SKM-1 treated with dmso at 0.1 percent for 144 hours (cell line): ENCODE data around the gene PSMB10.
"Not testable (repeated sequence)": the region's sequence is repeated elsewhere in the genome, so short reads cannot be mapped to it uniquely, and the experiment has no call there.

Experiments
- DNase-seq: peaks from one replicate; lab custom pipeline; 2025; ENCODE audit not compliant: unreplicated experiment; lab: John Stamatoyannopoulos, UW

The PSMB10 gene

DNA sequence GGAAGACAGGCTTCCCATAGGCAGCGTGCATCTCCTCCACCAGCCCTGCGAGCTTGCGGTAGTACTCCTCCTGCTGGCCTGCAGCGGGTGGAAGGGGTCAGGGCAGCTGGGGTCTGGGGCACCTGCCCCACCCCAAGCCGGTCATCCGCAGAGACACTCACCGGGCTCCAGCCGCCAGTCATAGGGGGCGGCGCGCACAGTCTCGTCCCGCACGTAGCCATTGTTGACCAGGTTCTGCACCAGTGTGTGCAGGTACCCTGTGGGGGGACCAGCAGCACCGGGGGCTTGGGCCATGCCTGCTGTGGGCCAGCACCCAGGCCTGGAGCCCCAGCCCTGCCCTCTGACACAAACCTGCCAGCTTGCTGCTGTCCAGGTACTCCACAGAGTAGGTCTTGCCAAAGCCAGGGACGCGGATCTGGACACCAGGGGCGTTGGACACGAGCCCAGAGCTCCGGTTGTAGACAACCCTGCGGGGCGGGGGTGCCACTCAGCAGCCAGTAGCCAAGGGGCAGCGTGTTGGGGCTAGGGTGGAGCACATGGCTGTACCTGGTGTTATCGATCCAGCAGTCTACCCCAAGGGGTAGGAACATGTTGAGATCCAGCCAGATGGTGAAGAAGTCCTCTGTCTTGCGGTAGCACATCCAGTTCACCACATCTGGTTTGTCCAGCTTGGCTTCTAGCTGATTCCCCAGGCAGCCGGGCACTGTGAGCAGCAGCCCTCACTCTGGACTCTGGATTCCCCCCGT lies 6.0 kb upstream of the PSMB10 start:
- no peak for DNase-seq

DNA sequence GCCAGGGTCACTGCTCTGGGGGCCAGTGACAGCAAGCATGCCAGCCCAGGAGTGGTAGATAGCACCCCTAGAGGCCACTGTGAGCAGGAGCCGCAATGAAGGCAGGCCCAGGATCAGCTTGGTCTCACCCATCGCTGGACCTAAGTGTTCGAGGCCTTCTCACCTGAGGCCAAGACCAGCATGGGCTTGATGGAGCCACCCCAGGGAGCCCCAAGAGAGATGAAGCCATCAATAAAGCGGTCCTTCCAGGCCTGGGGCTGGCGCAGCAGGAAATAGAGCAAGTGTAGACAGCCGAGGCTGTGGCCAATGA lies 5.5 kb upstream of the PSMB10 start:
- DNase-seq, result peak; percentile 41

DNA sequence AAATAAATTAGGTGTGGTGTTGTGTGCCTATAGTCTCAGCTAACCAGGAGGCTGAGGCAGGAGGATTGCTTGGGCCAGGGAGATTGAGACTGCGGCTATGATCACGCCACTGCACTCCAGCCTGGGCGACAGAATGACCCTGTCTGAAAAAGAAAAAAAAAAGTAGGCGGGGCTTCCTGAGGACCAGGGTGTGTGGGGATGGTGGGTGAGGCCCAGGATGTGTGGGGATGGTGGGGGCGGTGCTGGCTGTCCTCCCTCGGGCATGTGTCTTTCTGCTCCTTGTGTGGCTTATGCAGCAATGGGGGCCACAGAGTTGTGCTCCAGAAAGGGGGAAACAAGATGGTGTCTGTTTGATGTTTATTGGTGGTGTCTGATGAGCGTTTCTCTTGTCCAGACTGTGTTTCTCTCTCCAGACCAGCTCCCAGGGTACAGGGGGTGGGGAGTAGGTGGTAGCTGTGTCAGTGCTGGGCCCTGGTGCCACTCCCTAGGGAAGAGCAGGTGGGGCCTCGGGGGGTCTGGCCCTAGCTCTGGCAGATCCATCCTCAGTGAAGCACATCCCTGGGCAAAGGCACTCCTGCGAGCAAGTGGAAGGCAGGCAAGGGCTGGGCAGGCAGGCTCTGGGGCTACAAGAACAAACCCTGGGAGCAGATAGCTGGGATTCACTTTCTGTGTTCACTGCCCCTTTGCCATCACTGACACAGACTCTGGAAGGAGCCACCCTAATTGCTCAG lies 5.0 kb upstream of the PSMB10 start:
- no peak for DNase-seq

DNA sequence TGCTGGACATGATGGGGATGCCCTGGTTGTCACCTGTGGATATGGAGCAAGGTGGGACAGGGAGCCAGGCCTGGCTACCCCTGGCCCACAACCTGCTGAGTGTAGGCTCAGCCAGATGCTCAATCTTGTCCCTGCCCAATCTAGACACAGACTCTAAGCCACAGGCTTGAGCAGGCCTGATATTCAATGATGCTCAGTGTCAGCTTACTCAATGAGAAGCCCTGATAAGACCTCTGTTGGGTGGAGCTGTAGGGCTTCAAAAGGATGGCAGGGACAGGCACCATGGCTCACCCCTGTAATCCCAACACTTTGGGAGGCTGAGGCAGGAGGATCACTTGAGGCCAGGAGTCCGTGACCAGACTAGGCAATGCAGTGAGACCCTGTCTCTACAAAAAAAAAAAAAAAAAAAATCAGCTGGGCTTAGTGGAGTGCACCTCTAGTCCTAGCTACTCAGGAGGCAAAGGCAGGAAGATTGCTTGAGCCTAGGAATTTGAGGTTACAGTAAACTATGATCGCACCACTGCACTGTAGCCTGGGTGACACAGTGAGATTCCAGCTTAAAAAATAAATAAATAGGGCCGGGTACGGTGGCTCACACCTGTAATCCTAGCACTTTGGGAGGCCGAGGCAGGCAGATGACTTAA lies 3.9 kb upstream of the PSMB10 start:
- no peak for DNase-seq

DNA sequence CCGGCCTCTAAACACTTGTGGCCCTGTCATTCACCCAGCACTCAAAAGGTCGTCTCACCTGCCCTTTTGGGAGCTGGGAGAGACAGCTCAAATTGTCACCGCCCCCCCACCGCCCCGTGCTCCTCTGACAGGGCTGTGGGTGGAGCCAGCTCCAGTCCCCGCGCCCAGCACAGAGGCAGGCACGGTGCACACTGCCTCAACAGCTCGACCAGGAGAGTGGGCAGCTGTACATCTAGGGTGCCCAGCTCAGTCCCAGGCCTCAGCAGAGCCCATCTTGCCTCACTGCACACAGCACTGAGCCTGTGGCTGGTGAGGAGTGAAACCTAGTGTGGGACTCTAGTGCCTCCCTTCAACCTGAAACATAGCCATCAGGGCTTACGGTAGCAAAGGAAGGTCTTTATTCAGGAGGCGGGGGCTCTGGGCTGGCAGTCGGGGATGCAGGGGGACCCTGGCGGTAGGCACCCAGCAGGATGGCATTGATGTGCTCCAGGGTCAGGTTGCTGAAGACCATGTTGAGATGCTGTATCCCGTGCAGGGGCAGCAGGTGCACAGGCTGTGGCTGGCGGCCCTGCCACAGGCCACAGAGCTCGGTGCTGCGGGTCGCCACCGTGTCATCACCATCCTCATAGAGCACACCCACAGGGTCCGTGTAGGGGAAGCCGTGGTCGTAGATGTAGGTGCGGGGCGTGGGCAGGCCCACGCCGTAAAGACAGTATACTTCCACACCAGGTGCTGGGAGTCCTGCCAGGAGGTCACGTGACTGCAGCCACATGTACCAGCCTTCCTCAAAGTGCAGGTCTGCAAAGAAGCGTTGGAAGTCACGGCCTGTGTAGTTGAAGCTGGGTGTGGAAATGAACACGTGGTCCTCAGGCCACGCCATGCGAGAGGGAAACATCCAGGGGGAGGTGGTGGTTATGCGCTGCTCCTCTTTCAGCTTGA lies 3.1 kb upstream of the PSMB10 start:
- no peak for DNase-seq

DNA sequence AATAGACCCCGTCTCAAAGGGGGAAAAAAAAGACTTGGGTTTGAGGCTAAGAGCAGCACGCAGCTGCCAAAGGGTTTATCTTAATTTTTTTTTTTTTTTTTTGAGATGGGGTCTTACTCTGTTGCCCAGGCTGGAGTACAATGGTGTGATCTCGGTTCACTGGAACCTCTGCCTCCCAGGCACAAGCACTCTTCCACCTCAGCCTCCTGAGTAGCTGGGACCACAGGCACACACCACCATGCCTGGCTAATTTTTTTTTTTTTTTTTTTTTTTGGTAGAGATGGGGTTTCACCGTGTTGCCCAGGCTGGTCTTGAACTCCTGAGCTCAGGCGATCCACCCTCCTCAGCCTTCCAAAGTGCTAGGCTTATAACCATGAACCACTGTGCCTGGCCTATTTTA lies 1.1 kb upstream of the PSMB10 start:
- DNase-seq, result not testable (repeated sequence)

DNA sequence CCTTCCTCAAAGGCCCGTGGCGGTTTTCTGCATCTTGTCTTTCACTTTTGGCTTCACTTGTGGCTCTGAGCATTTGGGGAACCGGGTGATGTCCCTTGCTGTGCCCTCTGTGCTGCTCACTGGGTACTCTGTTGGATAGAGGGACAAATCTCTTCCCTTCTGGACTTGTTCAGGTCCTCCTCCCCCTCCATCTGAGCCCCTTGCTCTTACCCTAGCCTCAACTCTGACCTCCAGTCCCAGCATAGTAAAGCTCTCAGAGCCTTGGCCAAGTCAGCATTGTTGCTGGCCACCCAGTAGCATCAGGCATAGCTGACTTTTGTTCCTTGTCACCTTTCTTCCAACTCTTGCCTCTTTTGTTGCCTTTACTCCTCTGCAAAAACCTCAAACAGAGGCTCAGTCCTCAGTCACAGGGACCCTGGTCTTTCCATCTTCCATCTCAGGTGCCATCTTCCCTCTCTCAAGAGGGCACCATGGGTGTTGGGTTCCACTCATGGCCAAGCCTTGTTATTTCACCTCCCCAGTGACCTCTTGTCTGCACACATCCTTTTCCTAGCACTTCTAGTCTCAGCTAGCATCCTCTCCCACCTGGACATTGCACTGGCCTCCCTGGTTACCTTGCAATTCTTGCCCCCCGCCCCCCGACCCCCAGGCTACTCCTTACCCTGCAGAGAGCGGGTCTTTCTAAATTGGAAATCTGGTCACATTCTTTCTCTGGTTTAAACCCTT lies 393 bp upstream of the PSMB10 start:
- peak; percentile 93 for DNase-seq

DNA sequence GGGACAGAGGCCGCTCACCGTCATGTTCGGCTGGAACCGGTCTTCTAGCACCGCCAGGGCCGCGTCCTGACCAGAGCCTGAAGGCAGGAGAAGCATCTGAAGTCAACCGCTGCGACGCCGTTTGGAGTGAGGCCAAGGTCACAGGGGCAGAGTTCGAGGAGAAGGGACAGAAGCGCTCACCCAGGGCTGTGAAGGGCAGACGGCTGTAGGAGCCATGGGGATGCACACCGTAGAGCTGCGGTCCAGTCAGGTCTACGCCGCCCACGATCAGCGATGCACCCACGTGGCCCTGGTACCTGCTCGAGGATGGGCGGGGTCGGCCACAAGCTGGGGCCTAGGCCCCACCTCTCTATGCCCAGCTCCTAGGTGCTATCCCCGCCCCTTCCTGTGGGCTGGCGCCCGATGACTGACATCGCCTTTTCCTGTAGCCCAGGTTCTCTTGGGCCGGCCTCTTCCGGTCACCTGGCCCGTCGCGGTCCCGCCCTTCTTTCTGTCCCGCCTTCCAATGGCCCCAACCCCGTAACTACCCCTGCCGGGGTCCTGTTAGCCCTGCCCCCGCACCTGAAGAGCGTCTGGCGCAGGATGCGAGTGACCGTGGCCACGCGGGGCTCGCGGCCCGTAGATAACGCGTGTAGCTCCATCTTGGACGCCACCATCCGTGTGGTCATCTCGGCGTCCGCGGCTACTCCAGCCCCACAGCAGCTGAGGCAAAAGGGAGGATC lies 1.1 kb downstream of the PSMB10 start:
- DNase-seq, result peak; percentile 86

DNA sequence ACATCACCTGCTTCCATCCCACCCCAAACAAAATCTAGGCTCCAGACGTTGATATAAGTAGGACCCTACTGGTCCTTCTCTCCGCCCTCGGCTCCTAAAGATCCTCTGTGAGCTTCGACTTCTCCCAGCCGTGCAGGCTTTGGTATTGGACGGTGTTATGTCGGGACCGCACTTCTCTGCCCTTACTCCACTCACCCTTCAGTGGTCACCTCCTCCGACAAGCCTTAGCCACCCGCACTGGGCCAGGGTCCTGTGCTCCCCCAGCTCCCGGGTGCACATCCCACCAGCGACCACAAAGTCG lies 1.6 kb downstream of the PSMB10 start:
- no peak for DNase-seq

DNA sequence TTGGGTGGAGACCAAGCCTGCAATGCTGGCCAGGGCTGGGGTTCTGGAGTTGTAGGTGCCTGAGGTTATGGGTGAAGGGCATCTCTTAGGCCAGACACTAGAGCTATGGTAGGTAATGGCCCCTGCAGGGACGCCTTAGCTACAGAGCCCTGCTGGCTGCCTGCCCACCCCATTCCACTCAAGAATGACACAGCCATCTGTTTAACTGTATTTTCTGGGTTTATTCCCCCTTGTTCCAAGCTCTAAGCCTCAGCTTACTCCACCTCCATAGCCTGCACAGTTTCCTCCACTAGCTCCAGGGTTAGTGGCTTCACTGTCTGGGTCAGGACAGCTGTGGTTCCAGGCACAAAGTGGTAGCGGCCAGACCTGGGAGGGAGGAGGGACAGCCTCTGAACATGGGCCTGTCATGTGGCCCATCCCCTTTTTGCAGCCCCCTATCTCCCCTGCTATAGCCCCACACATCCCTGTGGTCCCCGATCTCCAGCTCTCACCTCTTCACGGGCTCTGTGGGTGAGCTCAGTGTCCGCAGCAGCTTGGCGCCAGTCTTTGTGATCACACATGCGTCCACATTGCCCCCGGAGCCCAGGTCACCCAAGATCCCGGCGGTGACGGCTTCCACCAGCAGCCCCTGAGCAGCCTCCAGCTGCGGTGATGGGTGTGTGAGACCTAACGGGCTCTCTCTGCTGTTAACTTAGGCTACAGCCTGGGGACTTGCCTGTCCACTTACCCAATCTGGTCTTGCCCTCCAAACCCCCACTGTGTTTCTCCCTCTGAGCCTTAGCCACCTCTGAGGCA lies 2.1 kb downstream of the PSMB10 start:
- DNase-seq, result no peak

DNA sequence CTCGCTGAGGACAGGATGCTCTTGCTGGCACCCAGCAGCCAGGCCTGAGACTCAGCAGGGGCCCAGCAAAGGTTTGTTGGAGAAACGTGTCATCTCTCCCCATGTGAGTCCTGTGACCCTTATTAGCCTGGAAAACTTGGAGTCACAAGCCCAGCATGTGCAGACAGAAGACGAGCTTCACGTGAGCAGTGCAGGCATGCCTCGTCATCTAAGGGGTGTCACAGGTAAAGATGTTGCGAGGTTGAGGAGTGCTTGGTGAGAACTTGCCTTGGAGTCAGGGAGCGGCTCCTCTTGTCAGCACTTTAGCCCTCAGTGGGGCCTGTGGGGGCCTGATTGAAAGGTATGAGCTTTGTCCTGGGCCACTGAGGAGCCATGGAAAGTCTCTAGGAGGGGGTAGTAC lies 2.8 kb downstream of the PSMB10 start:
- DNase-seq, result no peak

DNA sequence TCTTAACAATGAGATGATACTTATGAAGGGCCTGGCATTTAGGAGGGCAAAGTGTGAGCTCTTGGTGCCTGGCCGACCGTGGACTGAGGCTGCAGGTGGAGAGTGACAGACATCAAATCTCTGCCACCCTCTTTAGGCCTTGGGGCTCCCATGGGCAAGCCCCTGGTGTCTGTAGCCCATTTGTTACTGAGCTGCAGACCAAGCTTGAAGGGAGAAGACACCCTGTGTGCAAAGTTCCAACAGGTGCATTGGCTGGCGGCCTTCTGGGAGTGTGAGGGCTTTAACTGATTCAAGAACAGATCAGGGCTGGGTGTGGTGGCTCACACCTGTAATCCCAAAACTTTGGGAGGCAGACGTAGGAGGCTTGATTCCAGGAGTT lies 4.2 kb downstream of the PSMB10 start:
- DNase-seq, result no peak

DNA sequence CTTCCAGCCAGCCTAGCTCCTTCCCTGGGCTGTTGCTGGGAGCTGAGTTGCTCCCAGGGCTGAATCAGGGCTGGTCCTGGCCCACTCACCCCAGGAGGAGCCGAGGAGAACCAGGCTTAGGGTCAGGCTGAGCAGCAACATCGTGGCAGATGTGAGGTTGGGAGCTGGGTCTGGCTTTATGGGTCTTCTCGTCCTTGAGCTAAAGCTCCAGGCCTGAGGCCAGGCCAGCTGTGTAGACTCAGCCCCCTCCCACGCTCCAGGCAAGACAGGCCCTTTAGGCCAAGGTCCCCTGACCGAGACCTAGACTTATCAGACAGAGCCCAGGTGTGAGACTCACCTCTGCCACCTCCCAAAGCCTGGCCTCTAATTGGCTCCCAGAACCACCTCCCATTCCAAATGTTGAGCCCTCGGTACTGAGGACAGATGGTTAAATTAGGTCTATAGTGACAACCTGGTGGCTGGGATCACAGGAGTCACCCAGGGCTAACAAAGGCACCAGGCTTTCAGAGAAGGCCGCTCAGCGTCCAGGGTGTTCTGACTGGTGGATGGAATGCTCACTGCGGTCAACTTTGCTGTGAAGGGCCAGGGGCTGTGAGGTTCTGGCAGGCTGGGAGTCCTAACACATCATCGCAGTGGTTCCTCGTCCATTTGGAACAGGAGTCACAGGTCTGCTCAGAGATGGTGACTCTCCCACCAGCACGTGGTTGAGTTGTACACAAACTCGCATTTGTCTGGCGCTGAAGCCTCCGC lies 4.8 kb downstream of the PSMB10 start, which contains the start of gene CTRL:
CTRL (minus strand) TSS at position 151 of the 750 bp plus-strand sequence; CDS start at position 141, 10 bp downstream.
- no peak for DNase-seq

DNA sequence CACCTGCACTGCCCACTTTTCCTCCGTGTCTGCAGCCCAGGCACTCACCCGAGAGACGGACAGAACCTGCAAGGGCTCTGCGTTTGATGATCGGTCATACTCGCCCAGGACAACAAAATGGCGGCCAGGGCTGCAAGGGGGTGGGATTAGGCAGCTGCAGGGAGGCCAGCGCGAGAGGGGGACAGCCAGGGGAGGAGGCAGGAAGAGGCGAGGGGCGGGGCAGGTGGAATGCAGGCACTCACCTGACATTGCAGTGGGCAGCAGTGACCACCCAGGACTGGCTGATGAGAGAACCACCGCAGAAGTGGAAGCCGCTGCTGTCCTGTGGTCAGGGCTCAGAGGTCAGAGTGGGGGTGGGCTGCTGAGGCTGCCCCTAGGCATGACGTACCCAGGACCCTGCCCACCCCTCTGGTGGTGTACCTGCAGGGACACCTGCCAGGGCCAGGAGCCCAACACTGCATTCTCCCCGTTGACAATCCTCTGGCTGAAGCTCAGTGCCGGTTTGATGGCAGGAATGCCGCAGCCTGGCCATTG lies 5.9 kb downstream of the PSMB10 start:
- DNase-seq, result no peak

DNA sequence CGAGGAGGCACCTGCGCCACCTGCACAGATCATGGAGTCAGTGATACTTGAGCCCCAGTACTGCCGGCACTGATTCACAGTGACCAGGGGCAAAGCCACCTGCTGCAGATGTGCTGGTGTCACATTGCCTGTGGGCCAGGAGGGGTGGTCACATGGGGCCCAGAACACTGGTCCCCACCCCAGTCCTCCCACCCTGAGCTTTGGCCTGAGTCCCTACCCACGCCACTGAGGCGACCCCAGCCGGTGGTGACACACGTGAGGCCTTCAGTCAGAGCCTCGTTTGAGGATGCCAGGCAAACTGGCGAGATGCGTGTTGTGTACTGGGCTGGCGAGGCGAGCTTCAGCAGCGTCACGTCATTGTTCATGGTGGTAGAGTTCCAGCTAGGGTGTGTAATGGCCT lies 6.5 kb downstream of the PSMB10 start:
- DNase-seq, result no peak

DNA sequence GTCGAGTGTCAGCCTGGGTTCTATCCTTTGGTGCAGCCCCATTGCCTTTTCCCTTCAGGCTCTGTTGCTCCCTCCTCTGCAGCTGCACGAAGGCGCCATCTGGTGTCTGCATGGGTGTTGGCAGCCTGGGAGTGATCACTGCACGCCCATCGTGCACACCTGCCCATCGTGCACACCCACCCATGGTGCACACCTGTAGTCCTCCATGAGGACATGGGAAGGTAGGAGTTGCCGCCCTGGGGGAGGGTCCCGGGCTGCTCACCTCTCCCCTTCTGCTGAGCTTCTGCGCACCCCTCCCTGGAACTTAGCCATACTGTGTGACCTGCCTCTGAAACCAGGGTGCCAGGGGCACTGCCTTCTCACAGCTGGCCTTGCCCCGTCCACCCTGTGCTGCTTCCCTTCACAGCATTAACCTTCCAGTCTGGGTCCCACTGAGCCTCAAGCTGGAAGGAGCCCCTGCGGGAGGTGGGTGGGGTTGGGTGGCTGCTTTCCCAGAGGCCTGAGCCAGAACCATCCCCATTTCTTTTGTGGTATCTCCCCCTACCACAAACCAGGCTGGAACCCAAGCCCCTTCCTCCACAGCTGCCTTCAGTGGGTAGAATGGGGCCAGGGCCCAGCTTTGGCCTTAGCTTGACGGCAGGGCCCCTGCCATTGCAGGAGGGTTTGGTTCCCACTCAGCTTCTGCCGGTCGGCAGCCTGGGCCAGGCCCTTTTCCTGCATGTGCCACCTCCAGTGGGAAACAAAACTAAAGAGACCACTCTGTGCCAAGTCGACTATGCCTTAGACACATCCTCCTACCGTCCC lies 7.9 kb downstream of the PSMB10 start:
- peak; percentile 25 for DNase-seq

DNA sequence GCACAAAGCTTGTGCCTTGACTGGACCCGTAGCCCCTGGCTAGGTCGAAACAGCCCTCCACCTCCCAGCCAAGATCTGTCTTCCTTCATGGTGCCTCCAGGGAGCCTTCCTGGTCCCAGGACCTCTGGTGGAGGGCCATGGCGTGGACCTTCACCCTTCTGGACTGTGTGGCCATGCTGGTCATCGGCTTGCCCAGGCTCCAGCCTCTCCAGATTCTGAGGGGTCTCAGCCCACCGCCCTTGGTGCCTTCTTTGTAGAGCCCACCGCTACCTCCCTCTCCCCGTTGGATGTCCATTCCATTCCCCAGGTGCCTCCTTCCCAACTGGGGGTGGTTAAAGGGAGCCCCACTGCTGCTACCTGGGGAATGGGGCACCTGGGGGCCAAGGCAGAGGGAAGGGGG lies 8.5 kb downstream of the PSMB10 start:
- DNase-seq, result no peak
